HepG2 (cell line): Measurements from ENCODE around the gene HDGFL2. TPM values are rescaled to one million over a fixed set of nuclear protein-coding genes. Genes with fewer than 3 reads are reported as not detected.

ENCODE experiments used
- CEBPG ChIP-seq: IDR thresholded peaks from 2 replicates; pipeline ENCODE4 v1.6.1; 2016
- DPF2 ChIP-seq: sonication (generic); formaldehyde crosslinking; IDR thresholded peaks from 2 replicates; pipeline ENCODE4 v1.4.0; 2020; ENCODE audit warnings: mild to moderate bottlenecking, low read depth, missing genetic modification reagents, borderline replicate concordance
- EZH2 ChIP-seq: conservative IDR thresholded peaks from 2 replicates; pipeline ENCODE4 v1.6.1; 2012; ENCODE audit warnings: mild to moderate bottlenecking, low read depth, low read length, moderate library complexity
- GABPB1 ChIP-seq: IDR thresholded peaks from 2 replicates; pipeline ENCODE4 v1.6.1; 2016; ENCODE audit warnings: mild to moderate bottlenecking, missing genetic modification reagents, moderate library complexity, missing compliant biosample characterization
- HMG20A ChIP-seq: IDR thresholded peaks from 2 replicates; pipeline ENCODE4 v1.6.1; 2016; ENCODE audit warnings: borderline replicate concordance
- JUN ChIP-seq: sonication (generic); formaldehyde crosslinking; IDR thresholded peaks from 2 replicates; pipeline ENCODE4 v1.4.0; 2020; ENCODE audit warnings: mild to moderate bottlenecking, missing genetic modification reagents
- MBNL3 ChIP-seq: fragments of 250-450 bp; sonication (Bioruptor Pico); conservative IDR thresholded peaks from 2 replicates; pipeline ENCODE4 v1.8.0; 2022; ENCODE audit warnings: mild to moderate bottlenecking, inconsistent platforms
- MYC ChIP-seq: sonication (generic); formaldehyde crosslinking; IDR thresholded peaks from 2 replicates; pipeline ENCODE4 v1.9.0; 2021; ENCODE audit warnings: missing genetic modification reagents, borderline replicate concordance
- NAIF1 ChIP-seq: sonication (generic); formaldehyde crosslinking; IDR thresholded peaks from 2 replicates; pipeline ENCODE4 v1.5.0; 2020; ENCODE audit warnings: mild to moderate bottlenecking, missing genetic modification reagents, borderline replicate concordance
- NFE2 ChIP-seq: sonication (generic); formaldehyde crosslinking; IDR thresholded peaks from 2 replicates; pipeline ENCODE4 v1.4.0; 2020; ENCODE audit warnings: missing genetic modification reagents
- TAF1 ChIP-seq: sonication (generic); formaldehyde crosslinking; IDR thresholded peaks from 2 replicates; pipeline ENCODE4 v1.4.0; 2020; ENCODE audit warnings: missing genetic modification reagents
- ZFP62 ChIP-seq: sonication (generic); formaldehyde crosslinking; IDR thresholded peaks from 2 replicates; pipeline ENCODE4 v1.4.0; 2020; ENCODE audit warnings: missing genetic modification reagents
- ZNF382 ChIP-seq: sonication (generic); formaldehyde crosslinking; IDR thresholded peaks from 2 replicates; pipeline ENCODE4 v1.5.0; 2020; ENCODE audit warnings: missing genetic modification reagents, mild to moderate bottlenecking, borderline replicate concordance
- polyA plus RNA-seq, 8 experiments: library from polyadenylated mRNA; depleted of rRNA in 3 of 8; stranded (reverse) in 7 of 8; unstranded in 1 of 8; fragments of >200 nt; fragmentation: Illumina TruSeq in 4 of 8; extraction: Trizol in 4 of 8; gene quantifications; 2 replicates each; pipeline versions ENCODE4 v1.2.1 to v1.2.3, GENCODE V29; 2011 to 2016; ENCODE audit warnings: low read depth in 4 of 8, missing spikeins in 1 of 8, mixed read lengths in 1 of 8; ENCODE audit not compliant: insufficient read depth in 1 of 8
- total RNA-seq, 5 experiments: library from RNA; depleted of rRNA; stranded (reverse); fragments of >200 nt; fragmentation: Illumina TruSeq; extraction: Trizol; gene quantifications; 2 replicates each; pipeline ENCODE4 v1.2.3, GENCODE V29; 2016; ENCODE audit warnings: low read depth in 1 of 5
- TF ChIP-seq, protein P1 (sequence below): sonication (generic); formaldehyde crosslinking; IDR thresholded peaks from 2 replicates; pipeline ENCODE4 v1.5.1; 2020; ENCODE audit warnings: mild to moderate bottlenecking, missing genetic modification reagents, moderate library complexity
- TF ChIP-seq, protein P2 (sequence below): sonication (generic); formaldehyde crosslinking; IDR thresholded peaks from 2 replicates; pipeline ENCODE4 v1.5.0; 2020; ENCODE audit warnings: missing genetic modification reagents
- TF ChIP-seq, protein P3 (sequence below): sonication (generic); formaldehyde crosslinking; IDR thresholded peaks from 2 replicates; pipeline ENCODE4 v1.4.0; 2020; ENCODE audit warnings: missing genetic modification reagents
- TF ChIP-seq, protein P4 (sequence below): sonication (generic); formaldehyde crosslinking; IDR thresholded peaks from 2 replicates; pipeline ENCODE4 v1.4.0; 2020; ENCODE audit warnings: missing genetic modification reagents, borderline replicate concordance
- TF ChIP-seq, protein P5 (sequence below): sonication (generic); formaldehyde crosslinking; IDR thresholded peaks from 2 replicates; pipeline ENCODE4 v1.4.0; 2020; ENCODE audit warnings: mild to moderate bottlenecking, missing genetic modification reagents

Gene HDGFL2
- total and polyA plus RNA-seq, 2 of the 13 experiments (the other 11 are each of a cell fraction or from before 2014, with no cell fraction given) = 20.0 to 51.1 TPM

DNA sequence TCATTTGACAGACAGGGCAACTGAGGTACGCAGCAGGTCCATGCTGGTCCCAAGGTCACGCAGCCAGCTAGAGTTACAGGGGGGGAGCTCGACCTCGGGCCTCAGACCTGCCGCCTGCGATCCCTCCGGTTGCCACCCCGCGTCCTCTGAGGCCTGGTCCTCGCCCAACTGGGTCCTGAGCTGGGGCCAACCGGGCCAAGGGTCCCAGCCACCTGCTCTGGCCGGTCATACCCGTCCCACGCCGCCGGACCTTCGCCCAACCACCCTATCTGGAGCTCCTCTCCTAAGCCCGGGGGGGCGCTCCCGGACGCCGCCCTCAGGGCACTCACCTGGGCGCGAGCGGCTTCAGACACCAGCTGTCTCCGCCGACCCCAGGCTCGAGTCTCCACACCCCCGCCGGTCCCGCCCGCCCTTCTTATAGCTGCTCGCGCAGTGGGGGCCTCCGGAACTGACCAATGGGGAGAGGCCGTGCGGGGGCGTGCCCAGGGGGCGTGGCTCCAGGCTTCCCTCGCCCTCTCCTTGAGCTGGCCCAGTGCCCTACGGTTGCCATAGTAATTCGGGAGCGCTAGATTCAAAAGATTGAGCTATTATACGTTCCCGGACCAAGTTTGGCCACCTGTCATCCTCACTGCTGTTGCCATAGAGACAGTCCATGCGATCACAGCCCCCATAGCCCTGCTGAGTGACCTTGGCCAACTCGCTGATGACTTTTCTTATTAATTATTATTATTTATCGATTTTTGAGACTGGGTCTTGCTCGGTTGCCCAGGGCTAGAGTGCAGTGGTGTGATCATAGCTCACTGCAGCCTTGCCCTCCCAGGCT, 63.0 kb downstream of the HDGFL2 start, which contains the start of gene PLIN5 (continued):
- TF ChIP-seq, protein P1, sequence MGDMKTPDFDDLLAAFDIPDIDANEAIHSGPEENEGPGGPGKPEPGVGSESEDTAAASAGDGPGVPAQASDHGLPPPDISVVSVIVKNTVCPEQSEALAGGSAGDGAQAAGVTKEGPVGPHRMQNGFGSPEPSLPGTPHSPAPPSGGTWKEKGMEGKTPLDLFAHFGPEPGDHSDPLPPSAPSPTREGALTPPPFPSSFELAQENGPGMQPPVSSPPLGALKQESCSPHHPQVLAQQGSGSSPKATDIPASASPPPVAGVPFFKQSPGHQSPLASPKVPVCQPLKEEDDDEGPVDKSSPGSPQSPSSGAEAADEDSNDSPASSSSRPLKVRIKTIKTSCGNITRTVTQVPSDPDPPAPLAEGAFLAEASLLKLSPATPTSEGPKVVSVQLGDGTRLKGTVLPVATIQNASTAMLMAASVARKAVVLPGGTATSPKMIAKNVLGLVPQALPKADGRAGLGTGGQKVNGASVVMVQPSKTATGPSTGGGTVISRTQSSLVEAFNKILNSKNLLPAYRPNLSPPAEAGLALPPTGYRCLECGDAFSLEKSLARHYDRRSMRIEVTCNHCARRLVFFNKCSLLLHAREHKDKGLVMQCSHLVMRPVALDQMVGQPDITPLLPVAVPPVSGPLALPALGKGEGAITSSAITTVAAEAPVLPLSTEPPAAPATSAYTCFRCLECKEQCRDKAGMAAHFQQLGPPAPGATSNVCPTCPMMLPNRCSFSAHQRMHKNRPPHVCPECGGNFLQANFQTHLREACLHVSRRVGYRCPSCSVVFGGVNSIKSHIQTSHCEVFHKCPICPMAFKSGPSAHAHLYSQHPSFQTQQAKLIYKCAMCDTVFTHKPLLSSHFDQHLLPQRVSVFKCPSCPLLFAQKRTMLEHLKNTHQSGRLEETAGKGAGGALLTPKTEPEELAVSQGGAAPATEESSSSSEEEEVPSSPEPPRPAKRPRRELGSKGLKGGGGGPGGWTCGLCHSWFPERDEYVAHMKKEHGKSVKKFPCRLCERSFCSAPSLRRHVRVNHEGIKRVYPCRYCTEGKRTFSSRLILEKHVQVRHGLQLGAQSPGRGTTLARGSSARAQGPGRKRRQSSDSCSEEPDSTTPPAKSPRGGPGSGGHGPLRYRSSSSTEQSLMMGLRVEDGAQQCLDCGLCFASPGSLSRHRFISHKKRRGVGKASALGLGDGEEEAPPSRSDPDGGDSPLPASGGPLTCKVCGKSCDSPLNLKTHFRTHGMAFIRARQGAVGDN = peak; percentile 82
- TF ChIP-seq ZFP62 (CRISPR knock-in tag) (no peak), JUN (CRISPR knock-in tag) (no peak), NFE2 (no peak), DPF2 (CRISPR knock-in tag) (no peak), MYC (CRISPR knock-in tag) (no peak), EZH2 (no peak), CEBPG (no peak), HMG20A (CRISPR knock-in tag) (no peak), NAIF1 (CRISPR knock-in tag) (no peak), TAF1 (CRISPR knock-in tag) (peak; percentile 22; the same call in 1 of the 2 replicates), MBNL3 (CRISPR knock-in tag) (no peak), ZNF382 (CRISPR knock-in tag) (no peak), GABPB1 (peak; percentile 57; the same call in 1 of the 2 replicates)
- TF ChIP-seq, protein P2, sequence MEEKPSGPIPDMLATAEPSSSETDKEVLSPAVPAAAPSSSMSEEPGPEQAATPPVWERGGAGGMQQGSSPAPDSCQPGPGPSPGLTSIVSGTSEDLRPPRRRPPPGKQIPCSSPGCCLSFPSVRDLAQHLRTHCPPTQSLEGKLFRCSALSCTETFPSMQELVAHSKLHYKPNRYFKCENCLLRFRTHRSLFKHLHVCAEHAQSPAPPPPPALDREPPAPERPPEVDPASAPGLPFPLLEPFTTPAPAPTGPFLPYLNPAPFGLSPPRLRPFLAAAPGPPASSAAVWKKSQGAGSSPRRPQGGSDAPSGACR (CRISPR knock-in tag) = no peak
- TF ChIP-seq, protein P3, sequence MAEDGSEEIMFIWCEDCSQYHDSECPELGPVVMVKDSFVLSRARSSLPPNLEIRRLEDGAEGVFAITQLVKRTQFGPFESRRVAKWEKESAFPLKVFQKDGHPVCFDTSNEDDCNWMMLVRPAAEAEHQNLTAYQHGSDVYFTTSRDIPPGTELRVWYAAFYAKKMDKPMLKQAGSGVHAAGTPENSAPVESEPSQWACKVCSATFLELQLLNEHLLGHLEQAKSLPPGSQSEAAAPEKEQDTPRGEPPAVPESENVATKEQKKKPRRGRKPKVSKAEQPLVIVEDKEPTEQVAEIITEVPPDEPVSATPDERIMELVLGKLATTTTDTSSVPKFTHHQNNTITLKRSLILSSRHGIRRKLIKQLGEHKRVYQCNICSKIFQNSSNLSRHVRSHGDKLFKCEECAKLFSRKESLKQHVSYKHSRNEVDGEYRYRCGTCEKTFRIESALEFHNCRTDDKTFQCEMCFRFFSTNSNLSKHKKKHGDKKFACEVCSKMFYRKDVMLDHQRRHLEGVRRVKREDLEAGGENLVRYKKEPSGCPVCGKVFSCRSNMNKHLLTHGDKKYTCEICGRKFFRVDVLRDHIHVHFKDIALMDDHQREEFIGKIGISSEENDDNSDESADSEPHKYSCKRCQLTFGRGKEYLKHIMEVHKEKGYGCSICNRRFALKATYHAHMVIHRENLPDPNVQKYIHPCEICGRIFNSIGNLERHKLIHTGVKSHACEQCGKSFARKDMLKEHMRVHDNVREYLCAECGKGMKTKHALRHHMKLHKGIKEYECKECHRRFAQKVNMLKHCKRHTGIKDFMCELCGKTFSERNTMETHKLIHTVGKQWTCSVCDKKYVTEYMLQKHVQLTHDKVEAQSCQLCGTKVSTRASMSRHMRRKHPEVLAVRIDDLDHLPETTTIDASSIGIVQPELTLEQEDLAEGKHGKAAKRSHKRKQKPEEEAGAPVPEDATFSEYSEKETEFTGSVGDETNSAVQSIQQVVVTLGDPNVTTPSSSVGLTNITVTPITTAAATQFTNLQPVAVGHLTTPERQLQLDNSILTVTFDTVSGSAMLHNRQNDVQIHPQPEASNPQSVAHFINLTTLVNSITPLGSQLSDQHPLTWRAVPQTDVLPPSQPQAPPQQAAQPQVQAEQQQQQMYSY (CRISPR knock-in tag) = no peak
- TF ChIP-seq, protein P4, sequence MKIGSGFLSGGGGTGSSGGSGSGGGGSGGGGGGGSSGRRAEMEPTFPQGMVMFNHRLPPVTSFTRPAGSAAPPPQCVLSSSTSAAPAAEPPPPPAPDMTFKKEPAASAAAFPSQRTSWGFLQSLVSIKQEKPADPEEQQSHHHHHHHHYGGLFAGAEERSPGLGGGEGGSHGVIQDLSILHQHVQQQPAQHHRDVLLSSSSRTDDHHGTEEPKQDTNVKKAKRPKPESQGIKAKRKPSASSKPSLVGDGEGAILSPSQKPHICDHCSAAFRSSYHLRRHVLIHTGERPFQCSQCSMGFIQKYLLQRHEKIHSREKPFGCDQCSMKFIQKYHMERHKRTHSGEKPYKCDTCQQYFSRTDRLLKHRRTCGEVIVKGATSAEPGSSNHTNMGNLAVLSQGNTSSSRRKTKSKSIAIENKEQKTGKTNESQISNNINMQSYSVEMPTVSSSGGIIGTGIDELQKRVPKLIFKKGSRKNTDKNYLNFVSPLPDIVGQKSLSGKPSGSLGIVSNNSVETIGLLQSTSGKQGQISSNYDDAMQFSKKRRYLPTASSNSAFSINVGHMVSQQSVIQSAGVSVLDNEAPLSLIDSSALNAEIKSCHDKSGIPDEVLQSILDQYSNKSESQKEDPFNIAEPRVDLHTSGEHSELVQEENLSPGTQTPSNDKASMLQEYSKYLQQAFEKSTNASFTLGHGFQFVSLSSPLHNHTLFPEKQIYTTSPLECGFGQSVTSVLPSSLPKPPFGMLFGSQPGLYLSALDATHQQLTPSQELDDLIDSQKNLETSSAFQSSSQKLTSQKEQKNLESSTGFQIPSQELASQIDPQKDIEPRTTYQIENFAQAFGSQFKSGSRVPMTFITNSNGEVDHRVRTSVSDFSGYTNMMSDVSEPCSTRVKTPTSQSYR = no peak
- TF ChIP-seq, protein P5, sequence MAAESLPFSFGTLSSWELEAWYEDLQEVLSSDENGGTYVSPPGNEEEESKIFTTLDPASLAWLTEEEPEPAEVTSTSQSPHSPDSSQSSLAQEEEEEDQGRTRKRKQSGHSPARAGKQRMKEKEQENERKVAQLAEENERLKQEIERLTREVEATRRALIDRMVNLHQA (CRISPR knock-in tag) = no peak
